ENCODE results near the gene COLEC12.

COLEC12 gene

DNA sequence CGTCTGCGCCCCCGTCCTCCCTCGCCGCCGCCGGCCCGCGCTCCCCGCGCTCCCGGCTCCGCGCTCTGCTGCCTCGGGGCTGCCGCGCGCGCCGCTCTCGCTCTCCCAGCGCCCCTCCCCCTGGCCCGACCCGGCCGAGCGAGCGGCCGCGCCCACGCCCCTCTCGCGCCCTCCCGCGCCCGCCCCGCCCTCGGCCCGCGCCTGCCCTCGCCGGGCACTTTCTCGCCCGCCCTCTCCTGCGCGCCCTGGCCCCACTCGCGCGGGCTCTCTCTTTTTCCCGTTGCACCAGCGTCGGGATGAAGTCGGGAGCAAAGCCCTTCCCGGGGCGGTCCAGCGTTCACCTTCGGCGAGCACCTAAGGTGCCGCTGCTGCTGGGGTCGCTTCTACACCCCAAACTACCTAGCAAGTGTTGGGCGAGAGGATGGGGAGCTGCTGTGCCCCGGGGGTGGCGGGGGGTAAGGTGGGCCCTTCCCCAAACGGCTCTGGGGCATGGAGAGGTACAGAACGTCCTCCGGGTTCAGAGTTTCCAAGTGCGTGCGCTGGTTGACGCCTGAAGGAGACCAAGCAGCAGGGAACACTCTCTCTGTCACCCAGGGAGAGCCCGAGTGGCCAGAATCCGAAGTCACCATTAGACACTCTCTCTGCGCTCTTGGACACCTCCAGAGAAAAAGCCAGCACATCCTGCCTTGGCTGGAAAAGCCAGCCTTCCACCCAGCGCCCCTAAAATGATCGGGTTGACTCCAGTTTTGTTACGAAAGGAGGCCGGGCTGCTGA, at the start of gene COLEC12:
COLEC12 (minus strand) TSS at position 70 of the 774 bp plus-strand sequence. CDS start 187 bp downstream, outside the sequence.
- no peak for DNase-seq (ENCODE audit: low spot score)

DNA sequence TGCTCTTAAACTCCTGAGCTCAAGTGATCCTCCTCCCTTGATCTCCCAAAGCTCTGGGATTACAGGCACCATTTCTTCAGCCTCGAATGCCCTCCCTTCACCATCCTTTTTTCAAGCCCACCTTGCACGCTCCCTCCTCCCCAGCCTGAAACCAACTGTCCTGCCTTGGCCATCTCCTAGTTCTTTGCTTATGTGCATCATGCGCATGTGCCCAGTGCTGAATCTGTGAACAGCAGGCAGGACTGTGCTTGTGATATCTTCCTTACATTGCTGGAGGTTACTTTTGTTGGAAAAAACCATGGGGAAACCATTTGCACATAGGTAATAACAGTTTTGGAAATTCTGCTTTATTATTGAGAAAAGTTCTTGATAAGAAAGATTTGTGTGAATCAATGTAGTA, 49.5 kb upstream of the COLEC12 start:
- DNase-seq (ENCODE audit: low spot score) = no peak

DNA sequence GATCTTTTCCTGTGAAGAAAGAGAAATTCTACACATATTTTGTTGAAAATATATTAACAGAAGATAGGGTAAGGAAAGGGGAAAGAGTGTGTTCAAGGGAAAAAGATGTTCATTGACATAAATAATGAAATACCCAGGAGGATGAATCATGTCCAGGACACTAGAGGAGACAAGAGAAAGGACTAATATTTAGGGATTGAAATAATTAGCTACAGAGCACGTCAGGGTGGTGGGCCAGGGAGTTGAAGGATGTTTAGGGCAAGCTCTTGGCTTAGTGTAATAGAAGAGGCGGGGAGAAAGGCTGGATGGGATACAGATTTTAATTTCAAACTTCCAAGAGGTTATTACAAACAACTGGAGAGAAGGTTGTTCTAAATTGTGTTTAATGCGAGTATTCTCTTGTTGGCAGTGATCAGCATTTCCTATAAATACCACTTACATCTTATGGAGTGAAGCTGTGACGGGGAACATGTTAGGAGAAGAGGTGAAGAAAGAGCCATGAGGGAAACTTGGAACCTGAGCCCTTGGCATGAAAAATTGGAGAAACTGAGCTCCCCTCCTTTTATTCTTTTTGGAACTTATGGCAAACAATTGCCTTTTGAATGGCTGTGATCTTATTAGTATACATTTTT, 43.1 kb upstream of the COLEC12 start:
- DNase-seq (ENCODE audit: low spot score) = no peak

DNA sequence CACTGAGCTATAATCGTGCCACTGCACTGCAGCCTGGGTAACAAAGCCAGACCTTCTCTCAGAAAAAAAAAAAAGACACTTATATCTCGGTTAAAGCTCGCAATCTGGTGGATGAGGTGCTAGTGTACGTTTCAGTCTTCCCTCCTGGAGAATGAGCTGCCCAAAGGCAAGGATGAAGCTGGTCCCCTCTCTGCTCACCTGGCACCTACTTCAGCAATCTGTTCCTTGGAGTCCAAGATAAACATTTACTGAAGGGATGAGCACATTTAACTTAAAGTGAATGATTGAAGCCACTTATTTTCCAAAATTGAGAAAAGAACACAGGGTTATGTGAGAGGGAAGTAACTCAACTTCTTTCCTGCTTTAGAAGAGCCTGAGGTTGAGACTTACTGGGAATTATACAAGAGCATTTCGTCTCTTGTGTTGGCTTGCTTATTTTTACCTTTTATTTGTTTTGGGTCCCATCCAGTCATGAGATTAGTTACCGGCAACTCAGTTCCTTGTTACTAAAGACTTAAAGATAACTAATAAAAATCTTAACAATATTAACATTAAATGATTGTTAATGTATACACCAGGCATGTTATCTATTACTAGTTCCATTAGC, 33.6 kb upstream of the COLEC12 start:
- no peak for DNase-seq (ENCODE audit: low spot score)

DNA sequence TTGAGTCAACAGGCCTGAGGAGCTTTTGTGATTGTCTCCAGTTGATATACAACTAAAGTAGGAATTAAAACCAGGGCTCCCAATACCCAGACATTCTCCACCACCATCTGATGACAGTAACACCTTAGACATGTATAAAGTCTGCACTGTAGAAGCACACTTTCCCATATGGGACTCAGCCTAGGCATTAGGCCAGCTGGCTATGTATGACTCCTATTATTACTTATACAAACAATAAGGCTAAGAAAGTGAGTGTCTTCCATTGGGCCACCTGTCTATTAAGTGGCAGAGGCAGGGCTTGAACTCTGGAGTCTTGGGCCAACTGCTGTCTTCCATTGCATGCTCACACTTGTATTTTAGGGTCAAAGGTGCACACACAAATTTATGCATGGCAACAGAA, 32.1 kb upstream of the COLEC12 start:
- DNase-seq (ENCODE audit: low spot score) = no peak

DNA sequence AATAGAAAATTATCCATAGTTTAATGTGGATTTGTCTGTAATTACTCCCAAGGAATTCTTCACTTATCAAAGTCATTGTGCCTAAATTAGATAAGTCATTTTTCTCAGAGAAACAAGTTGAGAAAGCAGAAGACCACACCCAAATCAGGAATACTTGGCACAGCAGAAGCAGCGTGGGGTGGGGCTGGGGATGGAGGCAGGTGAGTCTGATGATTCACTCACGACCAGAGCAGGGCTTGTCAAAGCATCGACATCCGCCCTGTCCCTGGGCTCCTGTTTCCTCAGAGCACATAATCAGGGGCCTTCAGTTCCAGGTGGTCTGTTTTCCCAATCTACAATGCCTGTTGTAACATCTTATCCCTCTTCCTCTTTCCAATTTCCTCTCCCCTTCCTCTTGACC, 31.5 kb upstream of the COLEC12 start:
- no peak for DNase-seq (ENCODE audit: low spot score)

DNA sequence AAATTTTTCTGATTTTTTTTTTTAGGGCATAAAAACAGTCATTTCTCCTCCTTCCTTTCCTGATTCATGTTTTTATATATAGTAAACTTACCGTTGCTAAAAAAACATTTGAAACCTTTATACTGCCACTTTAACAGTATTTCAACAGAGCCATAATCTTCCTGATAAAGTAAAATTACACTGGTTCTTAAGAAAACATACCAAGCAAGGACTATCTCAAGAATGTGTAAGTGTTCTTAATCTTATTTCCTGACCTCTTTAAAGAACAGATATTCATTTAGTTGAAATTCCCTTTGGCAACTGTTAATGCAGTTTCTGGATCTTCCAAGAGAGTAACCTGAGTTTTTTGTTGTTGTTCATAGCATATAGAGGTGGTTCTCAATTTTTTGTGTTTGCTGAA, 26.6 kb upstream of the COLEC12 start:
- DNase-seq (ENCODE audit: low spot score) = no peak

DNA sequence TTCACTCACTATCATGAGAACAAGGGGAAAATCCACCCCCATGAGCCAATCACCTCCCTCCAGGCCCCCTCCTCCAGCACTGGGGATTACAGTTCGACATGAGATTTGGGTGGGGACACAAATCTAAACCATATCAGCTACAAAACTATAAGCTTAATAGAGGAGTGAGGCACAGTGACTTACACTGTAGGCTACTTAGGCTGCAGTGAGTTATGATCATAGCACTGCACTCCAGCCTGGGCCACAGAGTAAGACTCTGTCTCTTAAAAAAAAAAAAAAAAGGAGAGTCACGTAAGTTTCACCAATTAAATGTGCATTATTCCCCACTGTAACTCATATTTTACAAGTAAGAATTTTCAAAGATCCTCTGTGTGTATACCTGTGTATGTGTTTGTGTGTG, 26.2 kb upstream of the COLEC12 start:
- no peak for DNase-seq (ENCODE audit: low spot score)

DNA sequence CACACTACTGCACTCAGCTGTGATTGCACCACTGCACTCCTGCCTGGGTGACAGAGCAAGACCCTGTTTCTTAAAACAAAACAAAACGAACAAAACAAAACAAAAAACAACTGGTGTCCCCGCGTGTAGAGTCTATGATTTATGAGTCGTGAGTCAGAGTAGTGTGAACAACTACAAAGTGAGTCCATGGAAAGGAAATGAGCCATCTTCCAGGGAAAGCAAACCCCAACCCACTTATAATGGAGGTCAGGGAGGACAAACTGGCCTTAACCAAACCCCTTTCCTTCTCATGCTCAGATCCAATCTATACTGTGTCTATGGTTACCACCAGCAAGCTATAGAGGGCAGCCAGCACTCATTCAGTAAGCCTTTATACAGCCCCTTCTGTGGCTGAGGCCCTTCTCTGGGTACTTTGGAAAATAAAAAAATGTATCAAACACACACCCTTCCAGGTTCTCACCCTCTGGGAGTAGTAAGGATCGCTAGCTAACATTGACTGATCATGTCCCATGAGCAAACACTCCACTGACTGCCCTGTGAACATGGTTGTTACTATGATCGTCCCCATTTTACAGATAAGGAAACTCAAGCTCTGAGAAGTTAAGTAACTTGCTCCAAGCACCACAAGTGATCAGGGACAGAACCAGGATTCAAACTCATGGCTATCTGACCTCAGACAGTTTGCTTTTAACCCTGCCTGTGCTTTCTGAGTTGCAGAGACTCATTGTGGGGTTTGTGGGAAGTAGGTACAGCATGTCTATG, 24.7 kb upstream of the COLEC12 start:
- DNase-seq (ENCODE audit: low spot score) = peak; percentile 94

DNA sequence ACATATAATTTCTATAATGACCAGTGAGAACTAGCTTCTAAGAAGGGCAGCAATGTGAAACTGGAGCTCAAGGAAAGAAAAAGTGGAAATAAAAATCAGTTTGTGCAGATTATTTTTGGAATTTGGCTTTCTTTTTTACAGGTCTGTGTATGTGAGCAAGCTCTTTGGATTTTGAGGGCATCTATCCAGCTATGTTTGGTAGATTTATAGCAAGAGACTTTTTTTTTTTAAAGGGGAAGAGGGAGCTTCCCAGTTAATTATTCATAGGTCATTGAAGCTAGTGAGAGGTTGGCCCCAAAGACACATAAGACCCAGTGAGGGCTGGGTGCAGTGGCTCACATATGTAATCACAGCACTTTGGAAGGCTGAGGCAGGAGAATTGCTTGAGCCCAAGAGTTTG, 24.0 kb upstream of the COLEC12 start:
- DNase-seq (ENCODE audit: low spot score) = no peak

DNA sequence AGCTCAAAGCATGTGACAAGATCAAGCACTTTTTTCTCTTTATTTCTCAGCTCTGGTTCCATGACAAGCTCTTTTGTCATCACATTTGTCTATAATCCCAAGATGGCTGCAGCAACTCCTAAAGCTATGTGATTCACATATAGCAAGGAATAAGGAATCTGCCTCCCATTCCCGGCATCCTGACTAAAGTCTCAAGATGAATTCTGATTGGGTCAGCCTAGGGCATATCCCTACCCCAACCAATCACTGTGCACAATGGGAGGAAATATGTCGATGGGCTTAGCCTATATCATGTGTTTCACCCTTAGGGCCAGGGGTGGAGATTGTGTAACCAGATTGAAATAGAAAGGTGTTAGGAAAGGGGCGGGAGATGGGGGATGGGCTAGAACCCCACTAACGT, 23.1 kb upstream of the COLEC12 start:
- DNase-seq (ENCODE audit: low spot score) = no peak

DNA sequence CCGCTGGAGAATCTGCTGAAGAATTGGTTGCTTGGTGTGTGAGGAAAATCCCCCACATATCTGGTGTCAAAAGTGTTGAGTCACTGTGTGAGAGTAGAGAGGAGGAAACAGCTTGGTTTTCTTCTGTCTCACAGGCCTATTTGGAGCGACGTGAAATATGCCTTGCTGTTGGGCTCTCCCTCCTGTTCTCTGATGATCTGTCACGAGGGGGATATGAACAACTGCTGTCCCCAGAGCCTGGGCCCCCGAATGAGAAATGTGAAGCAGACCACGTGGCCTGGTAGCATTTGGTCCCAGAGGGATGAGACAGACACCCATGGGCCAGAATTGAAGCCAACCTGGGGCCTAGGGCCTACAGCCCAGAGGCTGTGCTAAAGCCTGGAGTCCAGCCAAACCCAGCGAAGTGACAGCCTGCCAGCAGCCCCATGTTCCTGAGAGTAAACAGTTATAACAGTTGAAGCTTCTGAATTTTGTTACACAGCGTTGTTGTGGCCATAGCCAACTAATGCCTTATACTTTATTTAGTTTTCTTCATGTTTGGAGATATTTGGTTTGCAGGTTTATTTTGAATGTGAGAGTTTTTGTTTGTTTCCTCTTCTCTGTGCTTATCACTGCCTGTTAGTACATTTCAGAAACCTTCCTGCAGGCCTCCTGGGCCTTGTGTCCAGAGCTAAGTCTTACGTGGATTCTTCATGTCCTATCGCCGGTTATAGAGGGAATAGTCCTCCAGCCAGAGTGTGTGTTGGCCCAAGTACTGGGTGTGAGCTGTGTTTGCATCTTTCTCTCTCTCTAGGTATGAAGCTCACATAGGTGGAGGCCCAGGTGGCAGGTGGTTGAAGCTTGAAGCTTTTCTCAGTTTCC, 18.7 kb upstream of the COLEC12 start:
- DNase-seq (ENCODE audit: low spot score) = peak; percentile 88

DNA sequence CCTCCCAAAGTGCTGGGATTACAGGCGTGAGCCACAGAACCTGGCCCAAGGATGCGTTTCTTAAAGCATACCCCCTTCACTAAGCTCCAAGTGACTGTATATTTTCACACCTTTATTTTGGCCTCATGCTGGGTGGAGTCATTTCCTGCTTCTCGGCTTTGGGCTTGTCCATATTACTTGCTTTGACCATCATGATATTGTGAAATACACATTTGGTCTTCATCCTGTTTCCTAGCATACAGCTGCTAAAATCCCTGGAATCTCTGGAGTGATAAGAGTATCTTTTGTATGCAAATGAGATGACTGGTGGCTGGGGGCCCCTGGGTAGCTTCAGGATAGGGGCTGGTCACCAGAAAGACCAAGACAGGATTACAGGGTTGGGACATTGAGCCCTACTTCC, 17.6 kb upstream of the COLEC12 start:
- peak; percentile 58 for DNase-seq (ENCODE audit: low spot score)

DNA sequence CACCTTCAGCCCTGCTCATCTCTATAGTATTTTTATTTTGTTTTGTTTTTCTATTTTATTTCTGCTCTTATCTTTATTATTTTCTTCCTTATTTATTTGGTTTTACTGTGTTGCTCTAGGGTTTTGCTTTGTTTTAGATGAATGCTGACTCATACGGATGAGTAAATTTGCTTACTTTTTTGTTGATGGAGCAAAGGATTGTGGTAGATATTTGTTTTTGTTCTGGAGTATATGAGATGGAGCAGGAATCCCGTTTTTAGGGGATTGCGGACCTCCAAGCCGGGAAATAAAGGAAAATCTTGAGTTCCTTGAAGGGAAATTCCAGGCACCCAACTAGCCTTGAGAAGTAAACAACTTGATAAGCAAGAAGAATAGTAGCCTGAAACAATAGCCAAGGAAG, 15.3 kb upstream of the COLEC12 start:
- DNase-seq (ENCODE audit: low spot score) = peak; percentile 64

DNA sequence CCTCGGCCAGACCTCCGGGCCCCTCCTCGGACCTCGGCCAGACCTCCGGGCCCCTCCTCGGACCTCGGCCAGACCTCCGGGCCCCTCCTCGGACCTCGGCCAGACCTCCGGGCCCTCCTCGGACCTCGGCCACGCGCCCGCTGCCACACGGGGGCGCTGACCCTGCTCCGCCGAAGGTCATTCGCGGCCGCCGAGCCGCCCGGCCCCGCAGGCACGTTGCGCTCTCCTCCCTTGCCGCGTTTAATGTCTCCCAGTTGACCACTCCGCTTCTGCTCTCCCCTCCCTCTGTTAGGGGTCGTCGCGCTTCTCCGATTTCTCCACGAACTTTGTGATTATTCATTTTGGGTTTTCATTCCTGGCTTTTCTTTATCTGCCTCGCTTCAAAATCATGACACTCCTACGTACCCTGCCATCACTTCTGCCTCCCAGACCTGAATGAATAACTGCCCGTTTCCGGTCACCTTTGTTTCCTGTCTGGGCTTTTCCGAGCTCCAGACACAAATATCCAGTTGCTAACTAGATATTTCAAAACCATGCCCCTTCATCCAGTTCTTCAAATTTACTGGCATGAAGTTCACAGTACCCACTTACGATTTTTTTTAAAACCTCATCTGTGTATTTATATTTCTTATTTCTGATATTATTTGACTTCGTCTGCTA, 14.8 kb upstream of the COLEC12 start:
- peak; percentile 67 for DNase-seq (ENCODE audit: low spot score)

DNA sequence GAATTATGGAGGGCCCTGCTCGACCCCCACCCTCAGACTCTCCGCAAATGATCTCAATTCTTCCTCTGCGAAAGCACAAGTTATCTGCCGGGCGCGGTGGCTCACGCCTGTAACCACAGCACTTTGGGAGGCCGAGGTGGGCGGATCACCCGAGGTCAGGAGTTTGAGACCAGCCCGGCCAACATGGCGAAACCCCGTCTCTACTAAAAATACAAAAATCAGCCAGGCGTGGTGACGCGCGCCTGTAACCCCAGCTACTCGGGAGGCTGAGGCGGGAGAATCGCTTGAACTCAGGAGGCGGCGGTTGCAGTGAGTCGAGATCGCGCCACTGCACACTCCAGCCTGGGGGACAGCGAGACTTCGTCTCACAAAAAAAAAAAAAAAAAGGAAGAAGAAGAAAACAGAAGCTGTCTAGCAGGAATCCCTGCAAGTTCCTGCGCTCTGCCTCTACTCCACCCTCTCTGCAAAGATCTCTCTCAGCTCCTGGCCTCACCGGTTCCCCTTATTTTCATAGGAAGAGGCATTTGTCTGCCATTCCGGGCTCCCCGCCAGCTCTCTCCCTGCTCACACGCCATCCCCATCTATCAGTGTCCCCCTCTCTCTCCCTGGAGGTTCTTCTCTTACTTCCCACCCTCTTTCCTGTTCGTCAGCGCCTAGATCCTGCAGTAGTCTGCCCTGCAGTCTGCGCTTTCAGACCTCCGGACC, 13.5 kb upstream of the COLEC12 start:
- DNase-seq (ENCODE audit: low spot score) = no peak

DNA sequence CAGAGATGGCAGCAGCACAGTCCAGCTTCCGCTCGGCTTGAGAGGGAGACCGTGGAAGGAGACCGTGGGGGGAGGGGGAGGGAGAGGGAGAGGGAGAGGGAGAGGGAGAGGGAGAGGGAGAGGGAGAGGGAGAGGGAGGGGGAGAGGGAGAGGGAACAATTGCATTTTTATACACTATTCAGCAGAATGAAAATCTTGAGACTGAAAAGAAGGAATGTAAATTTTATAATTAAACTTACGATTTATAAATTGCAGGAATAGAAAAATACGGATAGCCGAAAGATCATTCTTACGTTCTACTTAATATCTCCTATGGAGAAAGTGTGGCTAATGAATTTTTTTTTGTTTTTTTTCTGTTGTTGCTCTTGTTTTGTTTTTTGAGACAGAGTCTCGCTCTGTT, 12.5 kb upstream of the COLEC12 start:
- DNase-seq (ENCODE audit: low spot score) = no peak

DNA sequence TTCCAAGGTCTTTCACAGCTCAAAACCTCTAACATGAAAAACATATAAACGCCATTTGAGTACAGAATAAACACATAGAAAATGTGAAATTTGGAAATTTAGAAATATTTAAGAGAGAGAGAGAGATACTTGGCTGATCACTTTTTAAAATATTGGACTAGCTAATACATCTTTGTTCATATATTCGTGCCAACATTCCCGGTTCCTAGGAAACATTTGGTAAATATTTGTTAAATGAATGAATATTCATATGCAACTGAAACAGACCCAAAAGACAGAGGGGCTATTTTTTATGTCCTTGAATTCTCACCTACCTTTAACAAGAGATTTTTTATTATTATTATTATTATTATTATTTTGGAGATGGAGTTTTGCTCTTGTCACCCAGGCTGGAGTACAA, 8.3 kb upstream of the COLEC12 start:
- no peak for DNase-seq (ENCODE audit: low spot score)

DNA sequence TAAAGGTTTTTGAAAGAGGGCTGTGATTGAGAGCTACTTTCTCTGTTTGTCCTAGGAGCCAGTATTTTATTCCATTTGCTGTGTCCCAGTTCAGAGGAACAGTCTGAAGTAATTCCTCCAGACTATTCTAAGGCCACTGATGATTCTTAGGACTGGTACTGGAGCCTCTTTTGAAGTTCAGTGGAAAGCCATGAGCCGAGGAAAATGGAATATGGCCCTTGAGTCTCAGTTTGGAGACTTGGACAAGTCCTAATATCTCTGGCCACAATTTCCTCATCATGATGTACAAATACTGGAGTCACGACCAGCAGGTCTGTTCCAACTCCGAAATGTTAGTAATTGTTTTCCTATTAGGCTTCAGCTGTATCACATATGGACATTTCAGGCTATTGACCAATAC, 7.1 kb upstream of the COLEC12 start:
- no peak for DNase-seq (ENCODE audit: low spot score)

DNA sequence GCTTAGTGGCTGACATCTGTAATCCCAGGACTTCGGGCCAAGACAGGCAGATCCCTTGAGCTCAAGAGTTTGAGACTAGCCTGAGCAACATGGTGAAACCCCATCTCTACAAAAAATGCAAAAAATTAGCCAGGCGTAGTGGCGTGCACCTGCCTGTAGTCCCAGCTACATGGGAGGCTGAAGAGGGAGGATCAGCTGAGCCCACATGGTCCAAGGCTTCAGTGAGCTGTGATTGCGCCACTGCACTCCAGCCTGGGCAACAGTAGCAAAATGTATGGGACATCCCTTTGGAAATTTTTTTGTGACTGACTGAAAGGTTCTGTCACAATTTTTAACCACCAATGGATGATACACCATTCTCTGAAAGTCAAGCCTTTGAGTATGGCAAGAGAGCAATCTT, 6.3 kb upstream of the COLEC12 start:
- DNase-seq (ENCODE audit: low spot score) = no peak

DNA sequence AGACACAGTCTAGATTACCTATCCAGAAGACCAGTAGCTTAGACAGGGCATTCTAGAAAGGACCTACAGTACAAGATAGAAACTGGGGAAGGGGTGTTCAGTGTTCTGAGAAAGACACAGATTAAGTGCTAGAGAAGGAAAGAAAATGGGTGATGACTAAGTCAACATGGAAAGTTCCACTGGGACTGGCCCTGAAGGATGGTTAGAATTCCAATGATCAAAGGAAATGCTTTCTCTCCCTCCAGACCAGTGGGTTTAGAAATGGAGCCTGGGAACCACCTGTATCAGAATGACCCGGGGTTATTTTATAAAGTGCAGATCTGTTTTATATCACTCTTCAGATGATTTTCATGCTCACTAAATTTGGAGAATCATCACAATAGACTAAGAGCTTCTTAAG, 5.8 kb upstream of the COLEC12 start:
- DNase-seq (ENCODE audit: low spot score) = no peak

All from kidney capillary endothelial cell (primary cell).